Thymus (tissue), 11 donors: Measurements from ENCODE around the gene ACVR1B. TPM values are rescaled to one million over a fixed set of nuclear protein-coding genes. Genes with fewer than 3 reads are reported as not detected.

Experiments used
- DNase-seq, 9 donors: peaks; one replicate each; pipeline ENCODE4 v3.0.0-alpha.2; 2013; ENCODE audit warnings: low spot score in 9 of 9, low read depth in 6 of 9, missing footprints in 1 of 9
- H3K27ac ChIP-seq, 2 donors: one replicate each; pipeline ENCODE4 v1.5.1; 2013; ENCODE audit warnings: control low read depth in 1 of 2, low read depth in 1 of 2, low read length in 1 of 2, mild to moderate bottlenecking in 1 of 2, moderate library complexity in 1 of 2
- H3K27me3 ChIP-seq, 2 donors: one replicate each; pipeline ENCODE4 v1.5.1; 2013; ENCODE audit warnings: low read length in 1 of 2; ENCODE audit not compliant: control insufficient read depth in 2 of 2, insufficient read depth in 1 of 2
- H3K36me3 ChIP-seq, 2 donors: one replicate each; pipeline ENCODE4 v1.5.1; 2013; ENCODE audit warnings: low read length in 1 of 2, mild to moderate bottlenecking in 1 of 2, moderate library complexity in 1 of 2; ENCODE audit not compliant: control insufficient read depth in 2 of 2, insufficient read depth in 2 of 2
- H3K4me1 ChIP-seq, 2 donors: one replicate each; pipeline ENCODE4 v1.5.1; 2013; ENCODE audit warnings: low read length in 2 of 2; ENCODE audit not compliant: control insufficient read depth in 2 of 2, insufficient read depth in 2 of 2
- H3K4me3 ChIP-seq, 2 donors: one replicate each; pipeline ENCODE4 v1.5.1; 2013; ENCODE audit warnings: low read length in 2 of 2, control low read depth in 1 of 2, mild to moderate bottlenecking in 1 of 2
- H3K9me3 ChIP-seq, 2 donors: one replicate each; pipeline ENCODE4 v1.5.1; 2013; ENCODE audit warnings: low read length in 1 of 2, mild to moderate bottlenecking in 1 of 2; ENCODE audit not compliant: control insufficient read depth in 2 of 2, insufficient read depth in 1 of 2
- WGBS: extraction: QIAGEN DNeasy Blood & Tissue Kit; methylation state at CpG from one replicate; pipeline ENCODE4 v1.1.7; 2013; 5-methylcytosine and 5-hydroxymethylcytosine counted together
- polyA plus RNA-seq: library from polyadenylated mRNA; stranded (reverse); fragments of 200-250 nt; gene quantifications from one replicate; pipeline ENCODE4 v1.2.3, GENCODE V29; 2013
- total RNA-seq: library from RNA; stranded (reverse); fragments of 120-200 nt; gene quantifications from one replicate; pipeline ENCODE4 v1.2.4, GENCODE V29; 2013
- donor health status: healthy.

The ACVR1B gene
- total and polyA plus RNA-seq, 2 donors: 7.2 to 9.9 TPM

- H3K36me3 ChIP-seq: peaks cover 0 to 2% of the 10 kb centered on the region in 2 donors
- no peak for DNase-seq
- H3K27ac ChIP-seq: no peak overlapping the region
- WGBS: 93% methylated on average over 8 of the region's 8 CpGs
- H3K4me3 ChIP-seq: no peak overlapping the region
- peaks cover 21 to 53% of the 10 kb centered on the region in 2 donors for H3K4me1 ChIP-seq
- no peaks in the 10 kb centered on the region for H3K9me3 ChIP-seq
- peaks cover 15 to 27% of the 10 kb centered on the region in 2 donors for H3K27me3 ChIP-seq
Measured at GRCh38 chr12:52003016-52003550, 51.6 kb downstream of the ACVR1B start.

- Histone ChIP-seq H3K4me3 (no peak overlapping the region), H3K4me1 (peaks cover 21 to 57% of the 10 kb centered on the region in 2 donors), H3K9me3 (no peaks in the 10 kb centered on the region), H3K27ac (peak overlapping the region in 1 of 2 donors; percentile 26), H3K27me3 (peaks cover 15 to 32% of the 10 kb centered on the region in 2 donors), H3K36me3 (no peaks in the 10 kb centered on the region)
- DNase-seq: peak in 2 of 9 donors; percentile 32 to 61
- WGBS: 9% methylated on average over 6 of the region's 6 CpGs
Measured at GRCh38 chr12:52003591-52003990, 52.1 kb downstream of the ACVR1B start.

GRCh38 chr12:52004042-52004648 is 52.6 kb downstream of the ACVR1B start:
- peak in 1 of 9 donors; percentile 34 for DNase-seq
- Histone ChIP-seq H3K36me3 (no peaks in the 10 kb centered on the region), H3K9me3 (no peaks in the 10 kb centered on the region), H3K4me1 (peaks cover 21 to 57% of the 10 kb centered on the region in 2 donors), H3K27ac (peak overlapping the region in 1 of 2 donors; percentile 45), H3K4me3 (no peak overlapping the region), H3K27me3 (peaks cover 15 to 38% of the 10 kb centered on the region in 2 donors)
- WGBS: 72% methylated on average over 5 of the region's 5 CpGs

- Histone ChIP-seq H3K9me3 (peaks cover 0 to 3% of the 10 kb centered on the region in 2 donors), H3K27me3 (peaks cover 15 to 38% of the 10 kb centered on the region in 2 donors), H3K36me3 (no peaks in the 10 kb centered on the region), H3K4me3 (no peak overlapping the region), H3K4me1 (peaks cover 21 to 66% of the 10 kb centered on the region in 2 donors), H3K27ac (no peak overlapping the region)
- no peak for DNase-seq
- 84% methylated on average over 10 of the region's 10 CpGs for WGBS
Measured at GRCh38 chr12:52005218-52005902, 53.9 kb downstream of the ACVR1B start.

- H3K4me3 ChIP-seq: peak overlapping the region; percentile 24 to 65
- peaks cover 15 to 38% of the 10 kb centered on the region in 2 donors for H3K27me3 ChIP-seq
- 22% methylated on average over 28 of the region's 28 CpGs for WGBS
- H3K36me3 ChIP-seq: peaks cover 0 to 4% of the 10 kb centered on the region in 2 donors
- H3K27ac ChIP-seq: no peak overlapping the region
- H3K9me3 ChIP-seq: peaks cover 0 to 5% of the 10 kb centered on the region in 2 donors
- DNase-seq: no peak
- H3K4me1 ChIP-seq: peaks cover 21 to 69% of the 10 kb centered on the region in 2 donors
Measured at GRCh38 chr12:52005903-52006703, 54.6 kb downstream of the ACVR1B start.

GRCh38 chr12:52006726-52007157 is 55.2 kb downstream of the ACVR1B start, which contains the start of gene TAMALIN:
Gene TAMALIN (plus strand): TSS chr12:52006946. CDS start chr12:52007020, 74 bp downstream.
- H3K9me3 ChIP-seq: peaks cover 0 to 5% of the 10 kb centered on the region in 2 donors
- peaks cover 21 to 69% of the 10 kb centered on the region in 2 donors for H3K4me1 ChIP-seq
- under 1% methylated on average over 60 of the region's 60 CpGs for WGBS
- H3K27me3 ChIP-seq: peaks cover 15 to 38% of the 10 kb centered on the region in 2 donors
- H3K4me3 ChIP-seq: peak within 1 kb of the TSS; percentile 57 to 65
- DNase-seq: peak in 6 of 9 donors; percentile 68 to 90 (median 80)
- peaks cover 0 to 11% of the 10 kb centered on the region in 2 donors for H3K36me3 ChIP-seq
- peak within 1 kb of the TSS; percentile 26 to 88 for H3K27ac ChIP-seq

GRCh38 chr12:52007158-52007921 is 55.8 kb downstream of the ACVR1B start:
- Histone ChIP-seq H3K36me3 (peaks cover 0 to 14% of the 10 kb centered on the region in 2 donors), H3K4me3 (peak overlapping the region; percentile 57 to 65), H3K9me3 (peaks cover 0 to 5% of the 10 kb centered on the region in 2 donors), H3K4me1 (peaks cover 21 to 67% of the 10 kb centered on the region in 2 donors), H3K27me3 (peaks cover 15 to 38% of the 10 kb centered on the region in 2 donors), H3K27ac (peak overlapping the region; percentile 26 to 88)
- 2% methylated on average over 72 of the region's 72 CpGs for WGBS
- peak in 1 of 9 donors; percentile 57 for DNase-seq

- no peak for DNase-seq
- Histone ChIP-seq H3K27ac (no peak overlapping the region), H3K36me3 (peaks cover 0 to 18% of the 10 kb centered on the region in 2 donors), H3K9me3 (peaks cover 0 to 5% of the 10 kb centered on the region in 2 donors), H3K4me3 (peak overlapping the region; percentile 57 to 65), H3K27me3 (peaks cover 15 to 38% of the 10 kb centered on the region in 2 donors), H3K4me1 (peaks cover 17 to 60% of the 10 kb centered on the region in 2 donors)
- WGBS: 56% methylated on average over 5 of the region's 5 CpGs
Measured at GRCh38 chr12:52007982-52008510, 56.5 kb downstream of the ACVR1B start.
